Renal pelvis (tissue), 12 donors: ENCODE results near the gene BGLAP. TPM values are rescaled to one million over a fixed set of nuclear protein-coding genes. Genes with fewer than 3 reads are reported as not detected.
"Not testable (repeated sequence)": the region's sequence is repeated elsewhere in the genome, so short reads cannot be mapped to it uniquely, and the experiment has no call there.

Experiments
- DNase-seq: peaks from one replicate; pipeline ENCODE4 v3.0.0-alpha.2; 2013
- long read RNA-seq, 16 experiments: transcript quantifications; one replicate each; lab custom pipeline, GENCODE V29; 2026
- polyA plus RNA-seq, 3 donors: library from polyadenylated mRNA; unstranded; fragments of 120-200 nt; gene quantifications; one replicate each; pipeline ENCODE4 v1.2.1, GENCODE V29; 2013; ENCODE audit not compliant: insufficient read length in 3 of 3

BGLAP gene
- polyA plus RNA-seq: 1 to 10 TPM; 1.7 to 8.8 (median 8.0) TPM
- long read RNA-seq, donor 1: 0 reads
- long read RNA-seq, donor 2, partial matches to known transcripts: 0 of 1 reads
- long read RNA-seq, donor 2, other reads (novel, unspliced or antisense): 0 of 1 reads
- long read RNA-seq, donor 3: 0 reads
- long read RNA-seq, donor 4, partial matches to known transcripts: 0 of 1 reads
- long read RNA-seq, donor 4, other reads (novel, unspliced or antisense): 0 of 1 reads
- long read RNA-seq, donor 5, partial matches to known transcripts: 0 of 1 reads
- long read RNA-seq, donor 5, other reads (novel, unspliced or antisense): 0 of 1 reads
- long read RNA-seq, donor 6, partial matches to known transcripts: 0 of 1 reads
- long read RNA-seq, donor 6, other reads (novel, unspliced or antisense): 0 of 1 reads
- long read RNA-seq, donor 7, partial matches to known transcripts: 0 of 1 reads
- long read RNA-seq, donor 7, other reads (novel, unspliced or antisense): 0 of 1 reads
- long read RNA-seq, donor 8: 0 reads
- long read RNA-seq, donor 9: 0 reads
- long read RNA-seq, donor 10: 0 reads
- long read RNA-seq, donor 11: 0 reads
- long read RNA-seq, donor 12, partial matches to known transcripts: 0 of 1 reads
- long read RNA-seq, donor 12, other reads (novel, unspliced or antisense): 0 of 1 reads
- long read RNA-seq, donor 13: 0 reads
- long read RNA-seq, donor 14: 0 reads
- long read RNA-seq, donor 15: 0 reads
- long read RNA-seq, donor 16: 0 reads

DNA sequence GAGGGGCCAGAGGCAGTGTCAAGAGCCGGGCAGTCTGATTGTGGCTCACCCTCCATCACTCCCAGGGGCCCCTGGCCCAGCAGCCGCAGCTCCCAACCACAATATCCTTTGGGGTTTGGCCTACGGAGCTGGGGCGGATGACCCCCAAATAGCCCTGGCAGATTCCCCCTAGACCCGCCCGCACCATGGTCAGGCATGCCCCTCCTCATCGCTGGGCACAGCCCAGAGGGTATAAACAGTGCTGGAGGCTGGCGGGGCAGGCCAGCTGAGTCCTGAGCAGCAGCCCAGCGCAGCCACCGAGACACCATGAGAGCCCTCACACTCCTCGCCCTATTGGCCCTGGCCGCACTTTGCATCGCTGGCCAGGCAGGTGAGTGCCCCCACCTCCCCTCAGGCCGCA lies at the start of gene BGLAP:
Gene BGLAP (plus strand): TSS at position 259 of the 400 bp plus-strand sequence. CDS start 48 bp downstream, at position 307.
- DNase-seq: no peak

DNA sequence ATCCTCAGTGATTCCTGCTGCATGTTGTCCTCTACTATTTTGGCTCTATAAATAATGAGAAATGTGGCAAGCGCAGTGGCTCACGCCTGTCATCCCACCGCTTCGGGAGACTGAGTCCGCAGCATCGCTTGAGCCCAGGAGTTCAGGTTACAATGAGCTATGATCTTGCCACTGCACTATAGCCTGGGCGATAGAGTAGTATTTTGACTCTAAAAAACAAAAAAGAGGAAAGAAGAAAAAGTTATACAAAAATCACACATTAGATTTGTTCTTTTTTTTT lies 48.8 kb upstream of the BGLAP start:
- no peak for DNase-seq

DNA sequence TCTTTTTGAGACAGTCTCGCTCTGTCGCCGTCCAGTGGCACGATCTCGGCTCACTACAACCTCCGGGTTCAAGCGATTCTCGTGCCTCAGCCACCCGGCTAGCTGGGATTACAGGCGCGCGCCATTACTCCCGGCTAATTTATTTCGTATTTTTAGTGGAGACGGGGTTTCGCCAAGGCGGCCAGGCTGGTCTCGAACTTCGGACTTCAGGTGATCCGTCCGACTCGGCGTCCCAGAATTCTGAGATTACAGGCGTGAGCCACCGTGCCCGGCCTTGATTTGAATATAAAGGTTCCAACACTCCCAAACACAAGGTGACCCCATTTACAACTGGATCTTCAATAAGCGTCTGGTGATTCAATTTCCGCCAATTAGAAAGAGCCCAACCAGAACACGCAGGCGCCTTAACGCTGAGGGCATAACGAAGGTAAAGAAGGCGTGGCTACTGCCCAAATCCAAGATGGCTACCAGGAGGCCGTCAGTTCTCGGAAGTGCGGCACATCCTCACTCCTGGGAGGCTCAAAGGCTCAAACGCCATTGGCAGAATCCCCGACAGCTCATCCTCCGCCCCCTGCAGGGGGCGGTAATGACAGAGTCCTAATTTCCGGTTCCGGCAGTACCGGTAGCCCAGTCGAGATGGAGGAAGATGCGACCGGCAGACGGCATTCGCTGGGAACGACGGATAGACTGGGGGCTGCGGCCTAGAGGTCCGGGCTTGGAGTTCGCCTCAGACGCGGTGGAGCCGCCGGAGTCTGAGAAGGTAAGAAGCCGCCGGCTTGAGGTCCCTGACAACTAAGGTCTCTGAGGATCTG lies 48.3 kb upstream of the BGLAP start, which contains the start of gene SLC25A44:
Gene SLC25A44 (plus strand): TSS at position 617 of the 812 bp plus-strand sequence. CDS start 5,744 bp downstream, outside the sequence.
- DNase-seq: peak; percentile 99

DNA sequence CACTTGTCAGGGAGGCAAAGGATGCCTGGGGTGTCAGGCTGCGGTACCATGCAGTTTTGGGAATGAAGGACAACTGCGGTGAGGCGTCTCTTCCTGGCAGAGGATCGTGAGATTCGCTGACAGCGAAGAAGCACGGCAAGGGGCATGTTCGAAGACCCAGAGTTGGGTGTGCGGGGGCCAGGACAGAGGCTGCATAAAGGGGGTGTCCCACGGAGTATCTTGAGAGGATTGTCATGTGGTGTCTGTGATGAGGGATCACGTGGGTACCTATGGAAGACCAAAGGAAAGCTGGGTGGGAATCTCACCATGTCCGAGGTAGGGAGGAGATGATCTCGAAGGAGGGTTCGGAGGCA lies 47.7 kb upstream of the BGLAP start:
- DNase-seq: no peak

GRCh38 chr1:156195853-156196252 lies 46.1 kb upstream of the BGLAP start:
- DNase-seq: no peak

GRCh38 chr1:156196445-156196844 lies 45.5 kb upstream of the BGLAP start:
- no peak for DNase-seq

DNA sequence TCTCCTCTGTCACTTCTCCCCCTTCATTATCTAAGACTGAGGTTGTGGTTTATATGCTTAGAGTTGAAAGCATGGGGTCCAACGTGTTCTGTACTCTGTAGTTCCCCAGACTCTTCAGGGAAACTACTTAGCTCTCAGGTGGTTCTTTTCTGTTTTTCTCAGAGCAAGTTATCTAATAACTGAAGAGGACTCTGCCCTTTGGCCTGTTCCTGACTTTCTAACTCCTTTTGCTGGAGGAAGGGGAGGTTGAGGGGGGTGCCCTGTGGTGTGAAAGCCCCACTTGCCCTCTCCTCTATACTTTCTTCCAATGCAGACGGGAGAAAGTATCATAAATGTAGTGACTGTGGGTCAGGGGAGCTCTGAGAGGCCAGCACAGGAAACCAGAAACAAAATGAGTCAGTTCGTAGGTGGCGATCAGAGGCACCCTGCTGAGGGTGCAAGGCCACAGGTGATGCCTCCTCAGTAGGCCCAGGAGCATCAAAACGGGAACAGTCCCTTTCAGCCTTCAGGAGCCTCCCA lies 43.1 kb upstream of the BGLAP start:
- DNase-seq: no peak

- DNase-seq: no peak
Observed at GRCh38 chr1:156200044-156200443, 41.9 kb upstream of the BGLAP start.

GRCh38 chr1:156203331-156203730 lies 38.7 kb upstream of the BGLAP start:
- DNase-seq: no peak

DNA sequence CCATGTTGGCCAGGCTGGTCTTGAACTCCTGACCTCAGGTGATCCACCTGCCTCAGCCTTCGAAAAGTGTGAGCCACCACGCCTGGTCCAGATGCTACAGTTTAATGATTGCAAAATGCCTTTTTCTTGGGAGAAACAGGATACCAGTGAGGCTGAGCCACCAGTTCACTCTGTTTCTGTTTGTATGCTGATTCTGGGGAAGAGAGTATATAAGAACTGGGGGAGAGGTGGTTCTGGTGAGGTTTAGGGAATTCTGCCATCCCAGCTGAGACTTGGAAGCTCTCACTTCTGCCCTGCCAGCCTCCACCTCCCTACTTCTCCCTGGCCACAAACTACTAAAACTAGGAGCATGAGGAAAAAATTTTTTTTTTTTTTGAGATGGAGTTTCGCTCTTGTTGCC lies 37.3 kb upstream of the BGLAP start:
- DNase-seq: no peak

GRCh38 chr1:156211243-156211642 lies 30.7 kb upstream of the BGLAP start:
- no peak for DNase-seq

- no peak for DNase-seq
Observed at GRCh38 chr1:156212130-156212529, 29.9 kb upstream of the BGLAP start.

GRCh38 chr1:156212833-156213643 lies 28.9 kb upstream of the BGLAP start, which contains the start of gene PMF1:
Gene PMF1, plus strand, starts transcription at chr1:156213007. Its CDS starts 9 bp downstream, at chr1:156213016.
- DNase-seq: peak; percentile 96

- no peak for DNase-seq
Observed at GRCh38 chr1:156213644-156213966, 28.4 kb upstream of the BGLAP start.

DNA sequence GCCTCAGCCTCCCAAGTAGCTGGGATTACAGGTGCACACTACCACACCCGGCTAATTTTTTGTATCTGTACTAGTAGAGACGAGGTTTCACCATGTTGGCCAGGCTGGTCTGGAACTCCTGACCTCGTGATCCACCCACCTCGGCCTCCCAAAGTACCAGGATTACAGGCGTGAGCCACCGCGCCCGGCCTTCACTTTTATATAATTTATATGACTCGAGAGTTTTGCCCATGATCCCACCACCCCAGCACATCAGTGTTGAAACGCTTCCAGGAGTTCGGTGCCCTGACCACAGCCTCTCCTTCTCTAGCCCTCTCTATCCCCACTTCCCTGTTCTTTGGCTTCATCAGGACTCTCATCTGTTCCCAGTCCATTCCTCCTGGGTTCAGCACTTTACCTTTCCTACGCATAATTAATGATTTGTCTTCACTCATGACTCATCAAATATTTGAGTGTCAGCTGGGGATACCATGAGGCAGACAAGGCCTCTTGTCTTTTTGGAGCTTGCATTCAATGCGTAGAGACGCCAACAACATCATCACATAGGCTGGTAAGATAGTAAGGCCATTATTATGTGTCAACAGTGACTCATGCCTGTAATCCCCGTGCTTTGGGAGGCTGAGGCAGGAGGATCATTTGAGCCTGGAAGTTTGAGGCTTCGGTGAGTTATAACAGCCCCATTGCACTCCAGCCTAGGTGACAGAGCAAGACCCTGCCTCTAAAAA lies 27.8 kb upstream of the BGLAP start:
- DNase-seq: no peak

GRCh38 chr1:156216361-156217086 lies 25.5 kb upstream of the BGLAP start:
- DNase-seq: not testable (repeated sequence)

DNA sequence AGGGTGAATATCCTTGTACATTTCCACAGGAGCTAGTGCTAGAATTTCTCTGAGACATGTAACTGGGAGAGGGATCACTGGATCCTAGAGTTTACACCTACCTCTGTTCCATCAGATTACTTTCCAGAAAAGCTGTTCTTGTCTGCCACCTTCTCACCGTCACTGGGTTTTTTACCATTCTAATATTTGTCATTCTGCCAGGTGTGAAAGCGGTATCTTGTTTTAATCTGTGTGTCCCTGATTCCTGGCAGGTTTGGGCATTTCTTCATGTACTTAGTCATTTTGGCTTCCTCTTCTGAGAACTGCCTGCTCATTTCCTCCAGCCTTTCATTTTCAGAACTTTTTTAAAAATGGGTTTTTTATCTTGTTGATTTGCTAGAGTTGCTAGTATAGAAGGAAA lies 24.1 kb upstream of the BGLAP start:
- no peak for DNase-seq

- DNase-seq: no peak
Observed at GRCh38 chr1:156220226-156220625, 21.8 kb upstream of the BGLAP start.

DNA sequence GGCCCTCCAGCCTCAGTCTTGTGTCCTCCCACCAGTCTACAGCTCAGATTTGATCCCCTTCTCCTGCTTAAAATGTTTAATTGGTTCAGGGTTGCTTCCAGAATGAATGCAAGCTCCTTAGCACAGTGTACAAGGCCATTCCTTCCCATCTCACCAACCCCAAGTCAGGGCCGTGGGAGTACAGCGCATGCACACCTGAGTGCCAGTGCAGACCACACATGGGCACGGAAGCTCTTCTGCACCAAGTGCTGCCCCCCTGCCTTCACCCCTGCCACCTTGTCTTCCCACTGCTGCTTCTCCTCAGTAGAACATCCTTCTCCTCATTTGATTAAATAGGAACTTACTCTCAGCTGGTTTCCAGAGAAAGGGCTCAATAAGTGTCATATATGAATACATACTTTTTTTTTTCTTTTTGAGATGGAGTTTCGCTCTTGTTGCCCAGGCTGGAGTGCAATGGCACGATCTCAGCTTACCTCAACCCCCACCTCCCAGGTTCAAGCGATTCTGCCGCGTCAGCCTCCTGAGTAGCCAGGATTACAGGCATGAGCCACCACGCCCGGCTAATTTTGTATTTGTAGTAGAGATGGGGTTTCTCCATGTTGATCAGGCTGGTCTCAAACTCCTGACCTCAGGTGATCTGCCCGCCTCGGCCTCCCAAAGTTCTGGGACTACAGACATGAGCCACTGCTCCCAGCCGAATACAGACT lies 19.8 kb upstream of the BGLAP start:
- no peak for DNase-seq

DNA sequence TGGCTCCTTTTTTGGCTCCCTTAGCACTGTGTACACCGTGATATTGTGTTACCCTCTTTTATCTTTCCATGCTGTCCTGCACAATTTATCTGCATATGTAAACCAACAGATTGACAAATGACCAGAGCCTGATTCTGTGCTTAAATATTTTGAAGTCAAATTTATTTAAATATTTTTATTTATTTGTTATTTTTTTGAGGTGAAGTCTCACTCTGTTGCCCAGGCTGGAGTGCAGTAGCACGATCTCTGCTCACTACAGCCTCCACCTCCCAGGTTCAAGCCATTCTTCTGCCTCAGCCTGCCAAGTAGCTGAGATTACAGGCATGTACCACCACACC lies 16.3 kb upstream of the BGLAP start:
- DNase-seq: no peak
